Keratinocyte (primary cell): ENCODE results near the gene PYROXD2. TPM values are rescaled to one million over a fixed set of nuclear protein-coding genes. Genes with fewer than 3 reads are reported as not detected.

Experiments used
- DNase-seq: peaks from one replicate; pipeline ENCODE4 v3.0.0-alpha.2; 2011; ENCODE audit warnings: low read depth, missing footprints, low spot score
- FAIRE-seq: peaks from 2 replicates; lab custom pipeline; 2011; peaks lifted over from hg19 to GRCh38; lab: Jason Lieb, UNC
- H2AFZ ChIP-seq: 2 replicates; pipeline ENCODE4 v1.6.0; 2012; ENCODE audit warnings: low read length, control low read depth, inconsistent platforms; ENCODE audit not compliant: control insufficient read depth
- H3K27ac ChIP-seq: 2 replicates; pipeline ENCODE4 v1.5.1; 2011; ENCODE audit warnings: low read length; ENCODE audit not compliant: control insufficient read depth, insufficient read depth
- H3K27me3 ChIP-seq: 3 replicates; pipeline ENCODE4 v1.6.0; 2011; ENCODE audit warnings: low read length; ENCODE audit not compliant: control insufficient read depth, insufficient read depth; ENCODE audit errors: extremely low read depth
- H3K36me3 ChIP-seq, 2 experiments: 2 replicates in 1 of 2; 3 replicates in 1 of 2; pipeline ENCODE4 v1.5.1; 2011; ENCODE audit warnings: low read length in 2 of 2, mild to moderate bottlenecking in 1 of 2; ENCODE audit not compliant: control insufficient read depth in 2 of 2, insufficient read depth in 2 of 2; ENCODE audit errors: extremely low read depth in 1 of 2
- H3K4me1 ChIP-seq: 3 replicates; pipeline ENCODE4 v1.5.1; 2011; ENCODE audit warnings: low read length; ENCODE audit not compliant: control insufficient read depth, insufficient read depth; ENCODE audit errors: extremely low read depth
- H3K4me2 ChIP-seq: 3 replicates; pipeline ENCODE4 v1.6.0; 2011; ENCODE audit warnings: low read depth, low read length; ENCODE audit not compliant: control insufficient read depth, insufficient read depth; ENCODE audit errors: extremely low read depth
- H3K4me3 ChIP-seq, 3 experiments: fragments of 200-600 bp in 1 of 3; sonication (generic) in 1 of 3; 2 replicates in 2 of 3; 3 replicates in 1 of 3; pipeline ENCODE4 v1.5.1; 2011 to 2016; ENCODE audit warnings: low read length in 3 of 3, mild to moderate bottlenecking in 3 of 3, control low read depth in 2 of 3, inconsistent platforms in 1 of 3, low read depth in 1 of 3, mixed read lengths in 1 of 3, mixed run types in 1 of 3, moderate library complexity in 1 of 3; ENCODE audit not compliant: control insufficient read depth in 2 of 3, insufficient read depth in 2 of 3; ENCODE audit errors: extremely low read depth in 1 of 3
- H3K79me2 ChIP-seq: 2 replicates; pipeline ENCODE4 v1.6.0; 2012; ENCODE audit warnings: low read length; ENCODE audit not compliant: control insufficient read depth, insufficient read depth
- H3K9ac ChIP-seq: 3 replicates; pipeline ENCODE4 v1.6.0; 2011; ENCODE audit warnings: low read length; ENCODE audit not compliant: control insufficient read depth, insufficient read depth; ENCODE audit errors: extremely low read depth
- H3K9me1 ChIP-seq: 3 replicates; pipeline ENCODE4 v1.6.0; 2011; ENCODE audit warnings: low read length; ENCODE audit not compliant: control insufficient read depth, insufficient read depth; ENCODE audit errors: extremely low read depth
- H3K9me3 ChIP-seq: 2 replicates; pipeline ENCODE4 v1.5.1; 2012; ENCODE audit warnings: low read depth, low read length; ENCODE audit not compliant: control insufficient read depth
- H4K20me1 ChIP-seq: 3 replicates; pipeline ENCODE4 v1.6.0; 2011; ENCODE audit warnings: low read length; ENCODE audit not compliant: control insufficient read depth, insufficient read depth; ENCODE audit errors: extremely low read depth
- EZH2 ChIP-seq: IDR thresholded peaks from one replicate; pipeline ENCODE4 v1.6.1; 2012; ENCODE audit warnings: inconsistent platforms, mild to moderate bottlenecking, low read length, moderate library complexity
- dilution Hi-C: fragments of 300-500 bp; cut with MboI; formaldehyde crosslinking; loops from one replicate; pipeline ENCODE4 v1.7.0; 2020; ENCODE audit warnings: low sequenced_read_pairs; ENCODE audit not compliant: extremely low pct_ligation_motif_present
- polyA plus RNA-seq, 5 experiments: library from polyadenylated mRNA; depleted of rRNA in 3 of 5; stranded (reverse) in 3 of 5; stranded (forward) in 1 of 5; unstranded in 1 of 5; fragments of >200 nt; gene quantifications; 1 replicate in 1 of 5; 2 replicates in 3 of 5; 3 replicates in 1 of 5; pipeline versions ENCODE4 v1.2.1 to v1.2.3, GENCODE V29; 2011 to 2012; ENCODE audit warnings: missing spikeins in 2 of 5, low read depth in 1 of 5, low replicate concordance in 1 of 5
- TF ChIP-seq, protein P1 (sequence below), 3 experiments: IDR thresholded peaks in 1 of 3; conservative IDR thresholded peaks in 1 of 3; optimal IDR thresholded peaks in 1 of 3; 2 replicates in 2 of 3; 3 replicates in 1 of 3; pipeline versions ENCODE3 to v1.5.1; 2011; ENCODE audit warnings: low read length in 3 of 3, mild to moderate bottlenecking in 3 of 3, moderate library complexity in 2 of 3, control low read depth in 1 of 3, inconsistent platforms in 1 of 3; ENCODE audit not compliant: insufficient read depth in 2 of 3; ENCODE audit errors: extremely low read depth in 1 of 3

Gene PYROXD2
- polyA plus RNA-seq, 1 donor (not counting 4 experiments of a cell fraction or from before 2014, with no cell fraction given): 4.4 TPM

- Histone ChIP-seq H3K9me1 (no peaks in the 10 kb centered on the region), H3K27ac (no peak overlapping the region), H2AFZ (no peak overlapping the region), H3K9ac (no peak overlapping the region), H3K4me2 (no peak overlapping the region), H4K20me1 (no peaks in the 10 kb centered on the region), H3K4me3 (no peak overlapping the region), H3K9me3 (no peaks in the 10 kb centered on the region), H3K27me3 (peaks cover 4% of the 10 kb centered on the region), H3K36me3 (no peaks in the 10 kb centered on the region), H3K4me1 (no peaks in the 10 kb centered on the region), H3K79me2 (no peaks in the 10 kb centered on the region)
- TF ChIP-seq EZH2: no peak
- TF ChIP-seq, protein P1, sequence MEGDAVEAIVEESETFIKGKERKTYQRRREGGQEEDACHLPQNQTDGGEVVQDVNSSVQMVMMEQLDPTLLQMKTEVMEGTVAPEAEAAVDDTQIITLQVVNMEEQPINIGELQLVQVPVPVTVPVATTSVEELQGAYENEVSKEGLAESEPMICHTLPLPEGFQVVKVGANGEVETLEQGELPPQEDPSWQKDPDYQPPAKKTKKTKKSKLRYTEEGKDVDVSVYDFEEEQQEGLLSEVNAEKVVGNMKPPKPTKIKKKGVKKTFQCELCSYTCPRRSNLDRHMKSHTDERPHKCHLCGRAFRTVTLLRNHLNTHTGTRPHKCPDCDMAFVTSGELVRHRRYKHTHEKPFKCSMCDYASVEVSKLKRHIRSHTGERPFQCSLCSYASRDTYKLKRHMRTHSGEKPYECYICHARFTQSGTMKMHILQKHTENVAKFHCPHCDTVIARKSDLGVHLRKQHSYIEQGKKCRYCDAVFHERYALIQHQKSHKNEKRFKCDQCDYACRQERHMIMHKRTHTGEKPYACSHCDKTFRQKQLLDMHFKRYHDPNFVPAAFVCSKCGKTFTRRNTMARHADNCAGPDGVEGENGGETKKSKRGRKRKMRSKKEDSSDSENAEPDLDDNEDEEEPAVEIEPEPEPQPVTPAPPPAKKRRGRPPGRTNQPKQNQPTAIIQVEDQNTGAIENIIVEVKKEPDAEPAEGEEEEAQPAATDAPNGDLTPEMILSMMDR (optimal IDR thresholded peaks at IDR 0.05 in 1 of 3, IDR thresholded peaks at IDR 0.05 in 1 of 3, conservative IDR thresholded peaks at IDR 0.05 in 1 of 3; ENCODE audit: extremely low read depth in 1 of 3, insufficient read depth in 2 of 3, low read length in 3 of 3): no peak
- dilution Hi-C loops: no loop called here
- FAIRE-seq (no peak), DNase-seq (no peak)
Observed at GRCh38 chr10:98367604-98368451, 47.2 kb downstream of the PYROXD2 start.

GRCh38 chr10:98366062-98366530 is 48.9 kb downstream of the PYROXD2 start:
- no peak for TF ChIP-seq EZH2
- TF ChIP-seq, protein P1 (optimal IDR thresholded peaks at IDR 0.05 in 1 of 3, IDR thresholded peaks at IDR 0.05 in 1 of 3, conservative IDR thresholded peaks at IDR 0.05 in 1 of 3; ENCODE audit: extremely low read depth in 1 of 3, insufficient read depth in 2 of 3, low read length in 3 of 3): no peak
- FAIRE-seq: no peak
- dilution Hi-C loops: no loop called here

More at GRCh38 chr10:98366062-98366530, 48.9 kb downstream of the PYROXD2 start:
- H3K36me3 ChIP-seq: no peaks in the 10 kb centered on the region
- H3K79me2 ChIP-seq: no peaks in the 10 kb centered on the region
- no peaks in the 10 kb centered on the region for H3K9me1 ChIP-seq
- no peak overlapping the region for H3K4me3 ChIP-seq
- no peaks in the 10 kb centered on the region for H3K4me1 ChIP-seq
- H3K9me3 ChIP-seq: no peaks in the 10 kb centered on the region
- no peak overlapping the region for H3K27ac ChIP-seq
- no peak for DNase-seq
- H3K4me2 ChIP-seq: no peak overlapping the region
- no peaks in the 10 kb centered on the region for H3K27me3 ChIP-seq
- H4K20me1 ChIP-seq: no peaks in the 10 kb centered on the region
- no peak overlapping the region for H3K9ac ChIP-seq
- H2AFZ ChIP-seq: no peak overlapping the region
